ENCODE results near the gene CACNA1S. TPM values are rescaled to one million over a fixed set of nuclear protein-coding genes. Genes with fewer than 3 reads are reported as not detected.
A peak's percentile ranks its signal among the peaks of the same experiment; 100 is the strongest.

The CACNA1S gene
- total RNA-seq, 1 donor from 2014 or later = 0.05 TPM

GRCh38 chr1:201110616-201111015 is 1.6 kb downstream of the CACNA1S start:
- no peak for DNase-seq (ENCODE audit: low spot score, unreplicated experiment)
- no peaks in the 10 kb centered on the region for H3K4me1 Mint-ChIP-seq (ENCODE audit: low read depth)
- H3K36me3 Mint-ChIP-seq (ENCODE audit: insufficient read depth) = no peaks in the 10 kb centered on the region
- H3K27ac Mint-ChIP-seq = no peak overlapping the region
- no peak for TF ChIP-seq CTCF (IDR thresholded peaks at IDR 0.05; ENCODE audit: unreplicated experiment)
- H3K9me3 Mint-ChIP-seq (ENCODE audit: low read depth) = no peaks in the 10 kb centered on the region
- peaks cover 25% of the 10 kb centered on the region for H3K27me3 Mint-ChIP-seq
- H3K4me3 Mint-ChIP-seq (ENCODE audit: low read depth) = no peak overlapping the region

GRCh38 chr1:201110138-201110537 is 2.1 kb downstream of the CACNA1S start:
- Mint-ChIP-seq H3K4me1 (ENCODE audit: low read depth) (no peaks in the 10 kb centered on the region), H3K9me3 (ENCODE audit: low read depth) (no peaks in the 10 kb centered on the region), H3K4me3 (ENCODE audit: low read depth) (no peak overlapping the region), H3K27me3 (peaks cover 22% of the 10 kb centered on the region), H3K27ac (no peak overlapping the region), H3K36me3 (ENCODE audit: insufficient read depth) (no peaks in the 10 kb centered on the region)
- DNase-seq (ENCODE audit: low spot score, unreplicated experiment) = no peak
- TF ChIP-seq CTCF (IDR thresholded peaks at IDR 0.05; ENCODE audit: unreplicated experiment) = no peak

GRCh38 chr1:201109651-201110050 is 2.6 kb downstream of the CACNA1S start:
- no peaks in the 10 kb centered on the region for H3K9me3 Mint-ChIP-seq (ENCODE audit: low read depth)
- no peak overlapping the region for H3K27ac Mint-ChIP-seq
- peaks cover 19% of the 10 kb centered on the region for H3K27me3 Mint-ChIP-seq
- no peak overlapping the region for H3K4me3 Mint-ChIP-seq (ENCODE audit: low read depth)
- TF ChIP-seq CTCF (IDR thresholded peaks at IDR 0.05; ENCODE audit: unreplicated experiment) = no peak
- H3K4me1 Mint-ChIP-seq (ENCODE audit: low read depth) = no peaks in the 10 kb centered on the region
- DNase-seq (ENCODE audit: low spot score, unreplicated experiment) = no peak
- H3K36me3 Mint-ChIP-seq (ENCODE audit: insufficient read depth) = no peaks in the 10 kb centered on the region

GRCh38 chr1:201108614-201109013 is 3.6 kb downstream of the CACNA1S start:
- Mint-ChIP-seq H3K9me3 (ENCODE audit: low read depth) (no peaks in the 10 kb centered on the region), H3K27me3 (peaks cover 17% of the 10 kb centered on the region), H3K36me3 (ENCODE audit: insufficient read depth) (no peaks in the 10 kb centered on the region), H3K27ac (peak overlapping the region; percentile 52), H3K4me1 (ENCODE audit: low read depth) (no peaks in the 10 kb centered on the region), H3K4me3 (ENCODE audit: low read depth) (no peak overlapping the region)
- no peak for DNase-seq (ENCODE audit: low spot score, unreplicated experiment)
- TF ChIP-seq CTCF (IDR thresholded peaks at IDR 0.05; ENCODE audit: unreplicated experiment) = no peak

- Mint-ChIP-seq H3K36me3 (ENCODE audit: insufficient read depth) (no peaks in the 10 kb centered on the region), H3K4me3 (ENCODE audit: low read depth) (no peak overlapping the region), H3K9me3 (ENCODE audit: low read depth) (no peaks in the 10 kb centered on the region), H3K27me3 (peaks cover 5% of the 10 kb centered on the region), H3K4me1 (ENCODE audit: low read depth) (no peaks in the 10 kb centered on the region), H3K27ac (no peak overlapping the region)
- TF ChIP-seq CTCF (IDR thresholded peaks at IDR 0.05; ENCODE audit: unreplicated experiment) = no peak
- no peak for DNase-seq (ENCODE audit: low spot score, unreplicated experiment)
Observed at GRCh38 chr1:201105688-201106087, 6.5 kb downstream of the CACNA1S start.

Measured in progenitor cell of endocrine pancreas (in vitro differentiated cells).